HepG2 (cell line): ENCODE results near the gene CAPN8. TPM values are rescaled to one million over a fixed set of nuclear protein-coding genes. Genes with fewer than 3 reads are reported as not detected.

ENCODE experiments used
- ARID4A ChIP-seq: sonication (generic); formaldehyde crosslinking; IDR thresholded peaks from 2 replicates; pipeline ENCODE4 v1.5.0; 2020; ENCODE audit warnings: mild to moderate bottlenecking, missing genetic modification reagents, borderline replicate concordance
- FOXJ3 ChIP-seq: sonication (generic); formaldehyde crosslinking; IDR thresholded peaks from 2 replicates; pipeline ENCODE4 v1.4.0; 2020; ENCODE audit warnings: missing genetic modification reagents, mild to moderate bottlenecking, borderline replicate concordance
- FOXO1 ChIP-seq: sonication (generic); formaldehyde crosslinking; IDR thresholded peaks from 2 replicates; pipeline ENCODE4 v1.4.0; 2020; ENCODE audit warnings: missing genetic modification reagents
- GPN1 ChIP-seq: sonication (generic); formaldehyde crosslinking; IDR thresholded peaks from 2 replicates; pipeline ENCODE4 v1.5.1; 2020; ENCODE audit warnings: missing genetic modification reagents, borderline replicate concordance
- HES4 ChIP-seq: sonication (generic); formaldehyde crosslinking; IDR thresholded peaks from 2 replicates; pipeline ENCODE4 v1.9.0; 2021; ENCODE audit warnings: mild to moderate bottlenecking, missing genetic modification reagents, borderline replicate concordance
- IRF1 ChIP-seq: sonication (generic); formaldehyde crosslinking; IDR thresholded peaks from 2 replicates; pipeline ENCODE4 v1.4.0; 2020; ENCODE audit warnings: low read depth, mild to moderate bottlenecking, missing genetic modification reagents
- JDP2 ChIP-seq: sonication (generic); formaldehyde crosslinking; IDR thresholded peaks from 2 replicates; pipeline ENCODE4 v1.8.1; 2022; ENCODE audit warnings: missing genetic modification reagents, borderline replicate concordance
- MAF1 ChIP-seq: sonication (generic); formaldehyde crosslinking; IDR thresholded peaks from 2 replicates; pipeline ENCODE4 v1.5.0; 2020; ENCODE audit warnings: missing genetic modification reagents, borderline replicate concordance
- REL ChIP-seq: sonication (generic); formaldehyde crosslinking; conservative IDR thresholded peaks from 2 replicates; pipeline ENCODE4 v1.8.0; 2022; ENCODE audit warnings: mild to moderate bottlenecking, missing genetic modification reagents, moderate library complexity
- REPIN1 ChIP-seq: sonication (generic); formaldehyde crosslinking; IDR thresholded peaks from 2 replicates; pipeline ENCODE4 v1.8.0; 2022; ENCODE audit warnings: missing genetic modification reagents, low read depth, mild to moderate bottlenecking, borderline replicate concordance
- SKI ChIP-seq: fragments of 450-650 bp; IDR thresholded peaks from one replicate; pipeline ENCODE4 v1.6.1; 2018; ENCODE audit warnings: mild to moderate bottlenecking; ENCODE audit not compliant: partially characterized antibody
- THYN1 ChIP-seq: sonication (generic); formaldehyde crosslinking; IDR thresholded peaks from 2 replicates; pipeline ENCODE4 v1.8.1; 2023; ENCODE audit warnings: low read depth, mild to moderate bottlenecking, moderate library complexity, missing genetic modification reagents, borderline replicate concordance
- ZBTB1 ChIP-seq: sonication (generic); formaldehyde crosslinking; IDR thresholded peaks from 2 replicates; pipeline ENCODE4 v1.4.0; 2020; ENCODE audit warnings: missing genetic modification reagents, borderline replicate concordance
- ZFP82 ChIP-seq: sonication (generic); formaldehyde crosslinking; IDR thresholded peaks from 2 replicates; pipeline ENCODE4 v1.5.1; 2020; ENCODE audit warnings: mild to moderate bottlenecking, missing genetic modification reagents, borderline replicate concordance
- ZMAT5 ChIP-seq: sonication (generic); formaldehyde crosslinking; IDR thresholded peaks from 2 replicates; pipeline ENCODE4 v1.5.0; 2020; ENCODE audit warnings: mild to moderate bottlenecking, low read depth, missing genetic modification reagents, borderline replicate concordance
- ZNF234 ChIP-seq: sonication (generic); formaldehyde crosslinking; conservative IDR thresholded peaks from 2 replicates; pipeline ENCODE4 v1.5.1; 2020; ENCODE audit warnings: mild to moderate bottlenecking, missing genetic modification reagents
- ZNF280D ChIP-seq: sonication (generic); formaldehyde crosslinking; IDR thresholded peaks from 2 replicates; pipeline ENCODE4 v1.5.1; 2020; ENCODE audit warnings: mild to moderate bottlenecking, missing genetic modification reagents
- ZNF546 ChIP-seq: sonication (generic); formaldehyde crosslinking; conservative IDR thresholded peaks from 2 replicates; pipeline ENCODE4 v1.8.1; 2023; ENCODE audit warnings: mild to moderate bottlenecking, missing genetic modification reagents
- ZNF678 ChIP-seq: sonication (generic); formaldehyde crosslinking; IDR thresholded peaks from 2 replicates; pipeline ENCODE4 v1.4.0; 2020; ENCODE audit warnings: mild to moderate bottlenecking, missing genetic modification reagents
- ZNF724P ChIP-seq: sonication (generic); formaldehyde crosslinking; IDR thresholded peaks from 2 replicates; pipeline ENCODE4 v1.8.0; 2022; ENCODE audit warnings: missing genetic modification reagents, borderline replicate concordance
- polyA plus RNA-seq, 8 experiments: library from polyadenylated mRNA; depleted of rRNA in 3 of 8; stranded (reverse) in 7 of 8; unstranded in 1 of 8; fragments of >200 nt; fragmentation: Illumina TruSeq in 4 of 8; extraction: Trizol in 4 of 8; gene quantifications; 2 replicates each; pipeline versions ENCODE4 v1.2.1 to v1.2.3, GENCODE V29; 2011 to 2016; ENCODE audit warnings: low read depth in 4 of 8, missing spikeins in 1 of 8, mixed read lengths in 1 of 8; ENCODE audit not compliant: insufficient read depth in 1 of 8
- total RNA-seq, 5 experiments: library from RNA; depleted of rRNA; stranded (reverse); fragments of >200 nt; fragmentation: Illumina TruSeq; extraction: Trizol; gene quantifications; 2 replicates each; pipeline ENCODE4 v1.2.3, GENCODE V29; 2016; ENCODE audit warnings: low read depth in 1 of 5
- TF ChIP-seq, protein P1 (sequence below): sonication (generic); IDR thresholded peaks from 2 replicates; pipeline ENCODE4 v1.6.1; 2016; ENCODE audit warnings: low read depth, borderline replicate concordance

CAPN8 gene
- total and polyA plus RNA-seq, 2 of the 13 experiments (the other 11 are each of a cell fraction or from before 2014, with no cell fraction given): 0.20 to 0.25 TPM

DNA sequence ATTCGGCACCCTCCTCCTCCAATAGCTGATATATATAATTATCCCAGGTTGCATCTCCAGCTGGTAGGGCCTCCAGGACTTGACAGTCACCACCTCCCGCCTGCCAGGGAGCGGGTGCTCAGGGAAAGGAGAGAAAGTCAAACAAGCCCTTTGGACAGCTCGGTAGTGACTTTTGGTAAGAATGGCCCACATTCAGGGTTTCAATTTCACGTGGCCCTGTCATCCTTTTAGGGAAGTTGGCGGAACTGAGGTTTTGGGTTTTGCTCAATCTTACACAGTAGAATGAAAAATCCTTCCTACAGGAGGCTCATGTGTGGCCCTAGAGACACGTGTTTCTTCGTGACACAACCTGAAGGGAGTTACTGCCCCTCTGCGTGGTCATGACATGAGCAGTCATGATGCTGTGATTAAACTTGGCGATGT, 44.2 kb downstream of the CAPN8 start (continued):
- TF ChIP-seq JDP2 (CRISPR knock-in tag) (no peak), ZNF724P (no peak), HES4 (CRISPR knock-in tag) (no peak), ARID4A (CRISPR knock-in tag) (peak; percentile 51; the same call in 1 of the 2 replicates), ZNF234 (CRISPR knock-in tag) (no peak), ZFP82 (CRISPR knock-in tag) (no peak), REPIN1 (CRISPR knock-in tag) (no peak), REL (CRISPR knock-in tag) (no peak), SKI (no peak), IRF1 (no peak), FOXO1 (CRISPR knock-in tag) (0 out of 2 replicates have a peak, but pooled peaks have one; percentile 21), THYN1 (no peak), MAF1 (CRISPR knock-in tag) (no peak), ZNF280D (CRISPR knock-in tag) (no peak), GPN1 (CRISPR knock-in tag) (no peak), FOXJ3 (CRISPR knock-in tag) (no peak), ZNF678 (no peak), ZMAT5 (no peak), ZNF546 (CRISPR knock-in tag) (no peak), ZBTB1 (CRISPR knock-in tag) (no peak)
- TF ChIP-seq, protein P1, sequence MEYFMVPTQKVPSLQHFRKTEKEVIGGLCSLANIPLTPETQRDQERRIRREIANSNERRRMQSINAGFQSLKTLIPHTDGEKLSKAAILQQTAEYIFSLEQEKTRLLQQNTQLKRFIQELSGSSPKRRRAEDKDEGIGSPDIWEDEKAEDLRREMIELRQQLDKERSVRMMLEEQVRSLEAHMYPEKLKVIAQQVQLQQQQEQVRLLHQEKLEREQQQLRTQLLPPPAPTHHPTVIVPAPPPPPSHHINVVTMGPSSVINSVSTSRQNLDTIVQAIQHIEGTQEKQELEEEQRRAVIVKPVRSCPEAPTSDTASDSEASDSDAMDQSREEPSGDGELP: peak; percentile 53; the same call in 1 of the 2 replicates
